Fibroblast of lung (primary cell): ENCODE data around the gene MON1B.

ENCODE experiments used
- EZH2 ChIP-seq: IDR thresholded peaks from 2 replicates; pipeline ENCODE4 v1.5.1; 2012; ENCODE audit warnings: low read length, control low read depth, mild to moderate bottlenecking; ENCODE audit errors: missing control alignments
- TF ChIP-seq, protein P1 (sequence below), 2 donors: IDR thresholded peaks in 1 of 2; conservative IDR thresholded peaks in 1 of 2; 1 replicate in 1 of 2; 2 replicates in 1 of 2; pipeline ENCODE4 v1.5.1; 2011 to 2012; ENCODE audit warnings: low read length in 2 of 2, control low read depth in 1 of 2, inconsistent platforms in 1 of 2, low read depth in 1 of 2, mild to moderate bottlenecking in 1 of 2

DNA sequence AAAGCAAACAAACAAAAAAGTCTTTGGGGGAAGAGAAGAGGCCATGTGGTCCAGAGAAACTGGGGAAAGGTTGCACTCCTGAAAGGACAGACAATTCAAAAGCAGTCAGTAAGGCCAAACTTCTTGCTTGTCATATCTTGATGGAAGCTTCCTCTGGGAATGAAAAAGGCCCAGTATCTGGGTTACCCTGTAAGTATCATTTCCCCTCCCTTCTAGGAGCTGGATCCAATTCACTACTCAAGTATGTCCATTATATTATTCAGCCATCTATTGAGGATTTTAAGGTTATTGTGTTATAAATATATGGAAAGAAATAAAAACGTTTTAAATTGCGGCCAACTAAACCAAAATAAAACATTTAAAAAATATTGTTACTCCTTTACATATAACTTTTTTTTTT is 26.0 kb upstream of the MON1B start:
- TF ChIP-seq EZH2, result no peak
- TF ChIP-seq, protein P1, sequence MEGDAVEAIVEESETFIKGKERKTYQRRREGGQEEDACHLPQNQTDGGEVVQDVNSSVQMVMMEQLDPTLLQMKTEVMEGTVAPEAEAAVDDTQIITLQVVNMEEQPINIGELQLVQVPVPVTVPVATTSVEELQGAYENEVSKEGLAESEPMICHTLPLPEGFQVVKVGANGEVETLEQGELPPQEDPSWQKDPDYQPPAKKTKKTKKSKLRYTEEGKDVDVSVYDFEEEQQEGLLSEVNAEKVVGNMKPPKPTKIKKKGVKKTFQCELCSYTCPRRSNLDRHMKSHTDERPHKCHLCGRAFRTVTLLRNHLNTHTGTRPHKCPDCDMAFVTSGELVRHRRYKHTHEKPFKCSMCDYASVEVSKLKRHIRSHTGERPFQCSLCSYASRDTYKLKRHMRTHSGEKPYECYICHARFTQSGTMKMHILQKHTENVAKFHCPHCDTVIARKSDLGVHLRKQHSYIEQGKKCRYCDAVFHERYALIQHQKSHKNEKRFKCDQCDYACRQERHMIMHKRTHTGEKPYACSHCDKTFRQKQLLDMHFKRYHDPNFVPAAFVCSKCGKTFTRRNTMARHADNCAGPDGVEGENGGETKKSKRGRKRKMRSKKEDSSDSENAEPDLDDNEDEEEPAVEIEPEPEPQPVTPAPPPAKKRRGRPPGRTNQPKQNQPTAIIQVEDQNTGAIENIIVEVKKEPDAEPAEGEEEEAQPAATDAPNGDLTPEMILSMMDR (conservative IDR thresholded peaks at IDR 0.05 in 1 of 2, IDR thresholded peaks at IDR 0.05 in 1 of 2; ENCODE audit: low read depth in 1 of 2, low read length in 2 of 2), result no peak
